CD4-positive, alpha-beta T cell treated with Interleukin-2 at 100 ng/mL for 4 hours (primary cell): ENCODE results near the gene AMZ1.
A peak's percentile ranks its signal among the peaks of the same experiment; 100 is the strongest.

ENCODE experiments used
- DNase-seq: peaks from one replicate; pipeline ENCODE4 v3.0.0-alpha.2; 2020; ENCODE audit warnings: low spot score

Gene AMZ1

GRCh38 chr7:2751086-2751485, 63.1 kb downstream of the AMZ1 start:
- DNase-seq, result no peak

GRCh38 chr7:2753148-2753547, 65.1 kb downstream of the AMZ1 start:
- DNase-seq, result no peak

GRCh38 chr7:2754086-2754485, 66.1 kb downstream of the AMZ1 start:
- DNase-seq, result no peak

- DNase-seq, result no peak
Observed at GRCh38 chr7:2754912-2755311, 66.9 kb downstream of the AMZ1 start.

- DNase-seq, result no peak
Observed at GRCh38 chr7:2755531-2755930, 67.5 kb downstream of the AMZ1 start.

GRCh38 chr7:2757361-2757903, 69.4 kb downstream of the AMZ1 start:
- no peak for DNase-seq

GRCh38 chr7:2757904-2758672, 70.1 kb downstream of the AMZ1 start:
- peak; percentile 66 for DNase-seq

- no peak for DNase-seq
Observed at GRCh38 chr7:2758673-2759616, 70.9 kb downstream of the AMZ1 start.

- DNase-seq, result no peak
Observed at GRCh38 chr7:2759736-2760097, 71.7 kb downstream of the AMZ1 start.

GRCh38 chr7:2760098-2760889, 72.3 kb downstream of the AMZ1 start:
- no peak for DNase-seq

GRCh38 chr7:2761131-2761624, 73.2 kb downstream of the AMZ1 start:
- no peak for DNase-seq

GRCh38 chr7:2761801-2762497, 73.9 kb downstream of the AMZ1 start:
- DNase-seq, result no peak

GRCh38 chr7:2763597-2763996, 75.6 kb downstream of the AMZ1 start:
- no peak for DNase-seq

- no peak for DNase-seq
Observed at GRCh38 chr7:2764621-2765020, 76.6 kb downstream of the AMZ1 start.
